Caco-2 (cell line): ENCODE results near the gene PCDHA13. TPM values are rescaled to one million over a fixed set of nuclear protein-coding genes. Genes with fewer than 3 reads are reported as not detected.

Experiments used
- BruUV-seq: library from RNA; stranded (reverse); fragments of 400-500 nt; replicated peaks from 2 replicates; lab custom pipeline; 2021; lab: Mats Ljungman, UMichigan
- CTCF ChIA-PET: fragments of 300-600 bp; sonication (Branson Sonifier 250); formaldehyde crosslinking; loops from one replicate; lab custom pipeline; 2022; ENCODE audit warnings: antibody characterized with exemption; lab: Charles Lee
- POLR2A ChIA-PET: fragments of 300-600 bp; sonication (Branson Sonifier 250); formaldehyde crosslinking; loops from one replicate; lab custom pipeline; 2022; ENCODE audit warnings: antibody characterized with exemption; lab: Charles Lee
- DNase-seq, 2 experiments: peaks; one replicate each; pipeline versions ENCODE4 v3.0.0 to v3.0.0-alpha.2; 2020 to 2022
- H3K27me3 ChIP-seq: replicated peaks from 2 replicates; pipeline ENCODE4 v1.6.0; 2011; ENCODE audit warnings: low read length; ENCODE audit not compliant: control insufficient read depth, insufficient read depth
- H3K36me3 ChIP-seq: 2 replicates; pipeline ENCODE4 v1.5.1; 2011; ENCODE audit warnings: low read length; ENCODE audit not compliant: control insufficient read depth, insufficient read depth
- H3K4me1 ChIP-seq: fragments of 250-450 bp; sonication (Bioruptor Pico); 2 replicates; pipeline ENCODE4 v1.5.1; 2020; ENCODE audit warnings: mild to moderate bottlenecking
- H3K4me3 ChIP-seq: 2 replicates; pipeline ENCODE4 v1.5.1; 2011; ENCODE audit warnings: low read depth, mild to moderate bottlenecking, control low read depth, low read length
- H3K9me3 ChIP-seq: fragments of 250-450 bp; sonication (Bioruptor Pico); 2 replicates; pipeline ENCODE4 v1.5.1; 2020; ENCODE audit warnings: mild to moderate bottlenecking, moderate library complexity
- H3K27ac Mint-ChIP-seq: one replicate; pipeline ENCODE4 v1.8.0; 2022; ENCODE audit warnings: mixed read lengths; ENCODE audit not compliant: unreplicated experiment
- H3K27me3 Mint-ChIP-seq: one replicate; pipeline ENCODE4 v1.8.0; 2022; ENCODE audit warnings: mixed read lengths; ENCODE audit not compliant: insufficient read depth, unreplicated experiment
- H3K36me3 Mint-ChIP-seq: one replicate; pipeline ENCODE4 v1.8.0; 2022; ENCODE audit warnings: mild to moderate bottlenecking, mixed read lengths; ENCODE audit not compliant: insufficient read depth, unreplicated experiment
- H3K4me1 Mint-ChIP-seq: one replicate; pipeline ENCODE4 v1.8.0; 2022; ENCODE audit warnings: low read depth, mixed read lengths; ENCODE audit not compliant: unreplicated experiment
- H3K4me3 Mint-ChIP-seq: one replicate; pipeline ENCODE4 v1.8.0; 2022; ENCODE audit warnings: mild to moderate bottlenecking, moderate library complexity, mixed read lengths; ENCODE audit not compliant: unreplicated experiment
- H3K9me3 Mint-ChIP-seq: one replicate; pipeline ENCODE4 v1.8.0; 2022; ENCODE audit warnings: mixed read lengths; ENCODE audit not compliant: unreplicated experiment
- intact Hi-C: fragments of 100-400 bp; cut with micrococcal nuclease; formaldehyde crosslinking; loops from one replicate; pipeline ENCODE4 v1.10.0; 2022; ENCODE audit not compliant: unreplicated experiment
- total RNA-seq: library from RNA; stranded (reverse); gene quantifications from 2 replicates; pipeline ENCODE4 v1.2.3, GENCODE V29; 2022
- TF ChIP-seq, protein P1 (sequence below), 2 experiments: fragments of 200-600 bp in 1 of 2; IDR thresholded peaks; 1 replicate in 1 of 2; 2 replicates in 1 of 2; pipeline versions ENCODE4 v1.5.1 to v1.8.0; 2011 to 2022; ENCODE audit warnings: antibody characterized with exemption in 1 of 2, control low read depth in 1 of 2, inconsistent platforms in 1 of 2, low read depth in 1 of 2, low read length in 1 of 2, mild to moderate bottlenecking in 1 of 2, moderate library complexity in 1 of 2; ENCODE audit not compliant: insufficient read depth in 1 of 2, severe bottlenecking in 1 of 2, unreplicated experiment in 1 of 2

PCDHA13 gene
- total RNA-seq, 1 experiment from 2014 or later: not detected

- intact Hi-C loops: no loop called here
- Histone ChIP-seq H3K4me3 (no peak overlapping the region), H3K4me1 (no peaks in the 10 kb centered on the region), H3K27me3 (no peaks in the 10 kb centered on the region), H3K9me3 (no peaks in the 10 kb centered on the region), H3K36me3 (no peaks in the 10 kb centered on the region)
- no peaks in the 10 kb centered on the region for H3K27me3 Mint-ChIP-seq
- H3K36me3 Mint-ChIP-seq: no peaks in the 10 kb centered on the region
- TF ChIP-seq, protein P1, sequence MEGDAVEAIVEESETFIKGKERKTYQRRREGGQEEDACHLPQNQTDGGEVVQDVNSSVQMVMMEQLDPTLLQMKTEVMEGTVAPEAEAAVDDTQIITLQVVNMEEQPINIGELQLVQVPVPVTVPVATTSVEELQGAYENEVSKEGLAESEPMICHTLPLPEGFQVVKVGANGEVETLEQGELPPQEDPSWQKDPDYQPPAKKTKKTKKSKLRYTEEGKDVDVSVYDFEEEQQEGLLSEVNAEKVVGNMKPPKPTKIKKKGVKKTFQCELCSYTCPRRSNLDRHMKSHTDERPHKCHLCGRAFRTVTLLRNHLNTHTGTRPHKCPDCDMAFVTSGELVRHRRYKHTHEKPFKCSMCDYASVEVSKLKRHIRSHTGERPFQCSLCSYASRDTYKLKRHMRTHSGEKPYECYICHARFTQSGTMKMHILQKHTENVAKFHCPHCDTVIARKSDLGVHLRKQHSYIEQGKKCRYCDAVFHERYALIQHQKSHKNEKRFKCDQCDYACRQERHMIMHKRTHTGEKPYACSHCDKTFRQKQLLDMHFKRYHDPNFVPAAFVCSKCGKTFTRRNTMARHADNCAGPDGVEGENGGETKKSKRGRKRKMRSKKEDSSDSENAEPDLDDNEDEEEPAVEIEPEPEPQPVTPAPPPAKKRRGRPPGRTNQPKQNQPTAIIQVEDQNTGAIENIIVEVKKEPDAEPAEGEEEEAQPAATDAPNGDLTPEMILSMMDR (IDR thresholded peaks at IDR 0.05; ENCODE audit: insufficient read depth in 1 of 2, low read depth in 1 of 2, low read length in 1 of 2, severe bottlenecking in 1 of 2, unreplicated experiment in 1 of 2): no peak
- H3K4me1 Mint-ChIP-seq: no peaks in the 10 kb centered on the region
- DNase-seq: no peak
- BruUV-seq: no TSS peak
- POLR2A ChIA-PET: no interaction called here
- no peaks in the 10 kb centered on the region for H3K9me3 Mint-ChIP-seq
- H3K4me3 Mint-ChIP-seq: no peak overlapping the region
- no peak overlapping the region for H3K27ac Mint-ChIP-seq
- CTCF ChIA-PET: no interaction called here
Measured at GRCh38 chr5:140926443-140927227, 44.7 kb downstream of the PCDHA13 start.

- no peak overlapping the region for H3K4me3 ChIP-seq
- no peak for DNase-seq
- POLR2A ChIA-PET: no interaction called here
Measured at GRCh38 chr5:140927228-140927573, 45.3 kb downstream of the PCDHA13 start.

More at GRCh38 chr5:140927228-140927573, 45.3 kb downstream of the PCDHA13 start:
- Mint-ChIP-seq H3K27ac (no peak overlapping the region), H3K4me1 (no peaks in the 10 kb centered on the region), H3K36me3 (no peaks in the 10 kb centered on the region), H3K27me3 (no peaks in the 10 kb centered on the region), H3K4me3 (no peak overlapping the region), H3K9me3 (no peaks in the 10 kb centered on the region)
- TF ChIP-seq, protein P1 (IDR thresholded peaks at IDR 0.05; ENCODE audit: insufficient read depth in 1 of 2, low read depth in 1 of 2, low read length in 1 of 2, severe bottlenecking in 1 of 2, unreplicated experiment in 1 of 2): no peak
- CTCF ChIA-PET: no interaction called here
- H3K27me3 ChIP-seq: no peaks in the 10 kb centered on the region
- intact Hi-C loops: no loop called here
- H3K4me1 ChIP-seq: no peaks in the 10 kb centered on the region
- BruUV-seq: no TSS peak
- H3K9me3 ChIP-seq: no peaks in the 10 kb centered on the region
- no peaks in the 10 kb centered on the region for H3K36me3 ChIP-seq

Other genes with a start within 250 kb of the PCDHA13 start
- 11.5 and 13.3 TPM in 2 replicates for gene CD14, start 248.9 kb upstream of the PCDHA13 start, total RNA-seq
- 37.8 and 46.4 TPM in 2 replicates for gene TMCO6, start 242.7 kb upstream of the PCDHA13 start, total RNA-seq
- gene NDUFA2, start 234.5 kb upstream of the PCDHA13 start, total RNA-seq: 88.7 and 99.4 TPM in 2 replicates
- 111 and 112 TPM in 2 replicates for gene IK, start 234.3 kb upstream of the PCDHA13 start, total RNA-seq
- gene WDR55, start 217.2 kb upstream of the PCDHA13 start, total RNA-seq: 38.8 and 40.2 TPM in 2 replicates
- gene DND1, start 208.5 kb upstream of the PCDHA13 start, total RNA-seq: 1.8 TPM in 2 replicates
- gene HARS1, start 190.8 kb upstream of the PCDHA13 start, total RNA-seq: 82.4 and 83.5 TPM in 2 replicates
- 36.5 and 38.6 TPM in 2 replicates for gene HARS2, start 190.7 kb upstream of the PCDHA13 start, total RNA-seq
- 73.1 and 76.6 TPM in 2 replicates for gene ZMAT2, start 181.7 kb upstream of the PCDHA13 start, total RNA-seq
- gene PCDHA1, start 96.0 kb upstream of the PCDHA13 start, total RNA-seq: 0.07 TPM in 1 of 2 replicates, not detected in the other
- gene PCDHA2, start 87.3 kb upstream of the PCDHA13 start, total RNA-seq: not detected in 2 replicates
- not detected in 2 replicates for gene PCDHA3, start 81.1 kb upstream of the PCDHA13 start, total RNA-seq
- 0.07 TPM in 1 of 2 replicates, not detected in the other for gene PCDHA4, start 75.1 kb upstream of the PCDHA13 start, total RNA-seq
- not detected in 2 replicates for gene PCDHA5, start 60.5 kb upstream of the PCDHA13 start, total RNA-seq
- gene PCDHA6, start 54.2 kb upstream of the PCDHA13 start, total RNA-seq: 0.09 TPM in 1 of 2 replicates, not detected in the other
- gene PCDHA7, start 47.9 kb upstream of the PCDHA13 start, total RNA-seq: not detected in 2 replicates
- gene PCDHA8, start 40.9 kb upstream of the PCDHA13 start, total RNA-seq: not detected in 2 replicates
- not detected in 2 replicates for gene PCDHA9, start 33.7 kb upstream of the PCDHA13 start, total RNA-seq
- gene PCDHA10, start 26.2 kb upstream of the PCDHA13 start, total RNA-seq: 0.02 and 0.07 TPM in 2 replicates
- not detected in 2 replicates for gene PCDHA11, start 13.2 kb upstream of the PCDHA13 start, total RNA-seq
- gene PCDHA12, start 6.8 kb upstream of the PCDHA13 start, total RNA-seq: not detected in 2 replicates
- not detected in 2 replicates for gene PCDHAC1, start 44.2 kb downstream of the PCDHA13 start, total RNA-seq
- gene PCDHAC2, start 84.4 kb downstream of the PCDHA13 start, total RNA-seq: not detected in 2 replicates
- gene PCDHB1, start 169.2 kb downstream of the PCDHA13 start, total RNA-seq: not detected in 2 replicates
- gene PCDHB2, start 212.5 kb downstream of the PCDHA13 start, total RNA-seq: 0.20 and 0.21 TPM in 2 replicates
- not detected in 2 replicates for gene PCDHB3, start 218.3 kb downstream of the PCDHA13 start, total RNA-seq
- not detected in 2 replicates for gene PCDHB4, start 239.7 kb downstream of the PCDHA13 start, total RNA-seq